SW 1271 (cell line): ENCODE data around the gene SLAMF7.

Experiments
- DNase-seq, 2 experiments: peaks; one replicate each; lab custom pipeline; 2025; lab: John Stamatoyannopoulos, UW

Gene SLAMF7

GRCh38 chr1:160800645-160801408 is 61.8 kb downstream of the SLAMF7 start:
- DNase-seq, result no peak

- DNase-seq, result no peak
Measured at GRCh38 chr1:160801836-160802580, 63.0 kb downstream of the SLAMF7 start.
